MCF 10A (cell line): ENCODE data around the gene MMS19. TPM values are rescaled to one million over a fixed set of nuclear protein-coding genes. Genes with fewer than 3 reads are reported as not detected.
"Not testable (repeated sequence)": the region's sequence is repeated elsewhere in the genome, so short reads cannot be mapped to it uniquely, and the experiment has no call there.

Experiments used
- BruUV-seq: library from RNA; stranded (reverse); fragments of 400-500 nt; replicated peaks from 2 replicates; lab custom pipeline; 2021; lab: Mats Ljungman, UMichigan
- CTCF ChIA-PET: fragments of 300-600 bp; sonication (Branson Sonifier 250); formaldehyde crosslinking; extraction: SDS; loops from one replicate; lab custom pipeline; 2021; ENCODE audit warnings: antibody characterized with exemption, inconsistent platforms; lab: Yijun Ruan, JAX
- POLR2A ChIA-PET: fragments of 300-600, 350-650 bp; sonication (Branson Sonifier 250); formaldehyde crosslinking; extraction: SDS; loops from one replicate; lab custom pipeline; 2020; ENCODE audit warnings: antibody characterized with exemption, inconsistent platforms; lab: Yijun Ruan, JAX
- DNase-seq: peaks from one replicate; pipeline ENCODE4 v3.0.0-alpha.2; 2018; ENCODE audit not compliant: unreplicated experiment
- H3K27ac Mint-ChIP-seq: one replicate; pipeline ENCODE4 v1.8.0; 2022; ENCODE audit warnings: mild to moderate bottlenecking, low read depth, mixed read lengths; ENCODE audit not compliant: unreplicated experiment
- H3K27me3 Mint-ChIP-seq: one replicate; pipeline ENCODE4 v1.8.0; 2022; ENCODE audit warnings: mixed read lengths; ENCODE audit not compliant: insufficient read depth, unreplicated experiment
- H3K36me3 Mint-ChIP-seq: one replicate; pipeline ENCODE4 v1.8.0; 2022; ENCODE audit warnings: mild to moderate bottlenecking, moderate library complexity, mixed read lengths; ENCODE audit not compliant: insufficient read depth, unreplicated experiment
- H3K4me1 Mint-ChIP-seq: one replicate; pipeline ENCODE4 v1.8.0; 2022; ENCODE audit warnings: mixed read lengths; ENCODE audit not compliant: insufficient read depth, unreplicated experiment
- H3K4me3 Mint-ChIP-seq: one replicate; pipeline ENCODE4 v1.8.0; 2022; ENCODE audit warnings: mild to moderate bottlenecking, moderate library complexity, mixed read lengths; ENCODE audit not compliant: unreplicated experiment
- H3K9me3 Mint-ChIP-seq: one replicate; pipeline ENCODE4 v1.8.0; 2022; ENCODE audit warnings: mixed read lengths; ENCODE audit not compliant: unreplicated experiment
- intact Hi-C: fragments of 100-400 bp; cut with micrococcal nuclease; formaldehyde crosslinking; loops from 2 replicates; pipeline ENCODE4 v1.14.1; 2022
- total RNA-seq: library from RNA; stranded (reverse); gene quantifications from 2 replicates; pipeline ENCODE4 v1.2.3, GENCODE V29; 2022
- TF ChIP-seq, protein P1 (sequence below): fragments of 200-600 bp; IDR thresholded peaks from one replicate; pipeline ENCODE4 v1.8.0; 2022; ENCODE audit warnings: antibody characterized with exemption, mild to moderate bottlenecking; ENCODE audit not compliant: unreplicated experiment

Gene MMS19
- total RNA-seq, 1 experiment from 2014 or later, result 67.0 TPM

DNA sequence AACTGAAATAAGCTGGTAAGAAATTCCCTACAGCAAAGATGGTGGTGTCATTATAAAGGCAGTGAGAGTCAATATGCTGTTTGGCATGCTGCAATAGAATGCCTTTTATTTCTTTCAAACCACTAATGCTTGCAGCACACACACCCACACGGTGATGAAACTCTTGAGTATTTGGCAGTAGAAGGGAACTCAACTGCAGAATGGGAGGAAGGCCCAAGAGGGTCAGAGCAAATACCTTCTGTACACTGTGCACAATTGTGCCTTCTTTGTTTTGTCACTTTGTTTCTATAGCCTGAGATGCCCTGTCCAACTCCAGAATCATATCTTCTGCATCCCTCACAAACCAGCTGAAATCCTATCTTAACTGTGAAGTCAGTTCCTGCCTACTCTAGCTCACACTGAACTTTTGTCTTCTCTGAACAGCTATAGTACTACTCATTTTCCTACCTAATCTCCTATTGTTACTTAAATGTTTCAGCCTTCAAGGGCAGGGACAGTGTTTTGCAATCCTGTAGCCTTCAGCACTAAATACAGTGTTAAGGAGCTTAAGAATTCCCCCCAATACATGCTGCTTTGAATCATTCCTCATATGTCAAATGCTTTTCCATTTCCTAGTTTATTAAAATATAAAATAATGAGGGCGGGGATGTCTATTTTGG, 22.2 kb downstream of the MMS19 start:
- H3K36me3 Mint-ChIP-seq, result peaks cover 89% of the 10 kb centered on the region
- no peak overlapping the region for H3K4me3 Mint-ChIP-seq
- BruUV-seq, result no TSS peak
- POLR2A ChIA-PET, result interaction anchor here (0.7 to 2.4 kb wide), 11 partner anchors 8 to 121 kb away, joined by 3 to 14 read pairs (median 6); partner anchors contain the start of gene UBTD1
- intact Hi-C loops, result no loop called here
- H3K4me1 Mint-ChIP-seq, result peaks cover 19% of the 10 kb centered on the region
- H3K27me3 Mint-ChIP-seq, result no peaks in the 10 kb centered on the region
- TF ChIP-seq, protein P1, sequence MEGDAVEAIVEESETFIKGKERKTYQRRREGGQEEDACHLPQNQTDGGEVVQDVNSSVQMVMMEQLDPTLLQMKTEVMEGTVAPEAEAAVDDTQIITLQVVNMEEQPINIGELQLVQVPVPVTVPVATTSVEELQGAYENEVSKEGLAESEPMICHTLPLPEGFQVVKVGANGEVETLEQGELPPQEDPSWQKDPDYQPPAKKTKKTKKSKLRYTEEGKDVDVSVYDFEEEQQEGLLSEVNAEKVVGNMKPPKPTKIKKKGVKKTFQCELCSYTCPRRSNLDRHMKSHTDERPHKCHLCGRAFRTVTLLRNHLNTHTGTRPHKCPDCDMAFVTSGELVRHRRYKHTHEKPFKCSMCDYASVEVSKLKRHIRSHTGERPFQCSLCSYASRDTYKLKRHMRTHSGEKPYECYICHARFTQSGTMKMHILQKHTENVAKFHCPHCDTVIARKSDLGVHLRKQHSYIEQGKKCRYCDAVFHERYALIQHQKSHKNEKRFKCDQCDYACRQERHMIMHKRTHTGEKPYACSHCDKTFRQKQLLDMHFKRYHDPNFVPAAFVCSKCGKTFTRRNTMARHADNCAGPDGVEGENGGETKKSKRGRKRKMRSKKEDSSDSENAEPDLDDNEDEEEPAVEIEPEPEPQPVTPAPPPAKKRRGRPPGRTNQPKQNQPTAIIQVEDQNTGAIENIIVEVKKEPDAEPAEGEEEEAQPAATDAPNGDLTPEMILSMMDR, result no peak
- CTCF ChIA-PET, result interaction anchor here (0.6 to 5.7 kb wide), 9 partner anchors 11 to 143 kb away, joined by 3 to 43 read pairs (median 4); partner anchors contain the start of gene ANKRD2
- peak overlapping the region; percentile 46 for H3K27ac Mint-ChIP-seq
- no peaks in the 10 kb centered on the region for H3K9me3 Mint-ChIP-seq
- DNase-seq, result peak; percentile 57

DNA sequence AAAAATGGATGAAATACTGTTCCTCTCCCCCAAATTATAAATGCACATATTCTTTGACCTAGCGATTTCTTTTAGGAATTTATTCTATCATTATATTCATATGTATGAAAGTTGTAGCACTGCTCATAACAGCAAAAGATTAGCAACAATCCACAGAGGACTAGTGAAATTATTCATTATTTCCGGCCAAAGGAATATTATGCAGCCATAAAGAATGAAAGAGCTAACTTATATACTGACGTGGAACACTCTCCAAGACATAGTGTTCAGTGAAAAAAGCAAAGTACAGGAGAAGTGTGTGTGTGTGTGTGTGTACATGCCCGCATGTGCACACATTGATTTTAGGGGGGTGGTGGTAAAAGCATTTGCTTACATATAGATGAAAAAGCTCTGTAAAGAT, 23.3 kb downstream of the MMS19 start:
- intact Hi-C loops, result no loop called here
- TF ChIP-seq, protein P1, result no peak
- Mint-ChIP-seq H3K27ac (no peak overlapping the region), H3K4me1 (peaks cover 10% of the 10 kb centered on the region), H3K27me3 (no peaks in the 10 kb centered on the region), H3K36me3 (peaks cover 93% of the 10 kb centered on the region), H3K9me3 (no peaks in the 10 kb centered on the region), H3K4me3 (no peak overlapping the region)
- no peak for DNase-seq
- POLR2A ChIA-PET, result interaction anchor here (1.2 to 1.5 kb wide), 4 partner anchors 15 to 174 kb away, joined by 3 to 5 read pairs (median 4); no protein-coding TSS in a partner anchor
- CTCF ChIA-PET, result interaction anchor here (0.6 to 5.7 kb wide), 4 partner anchors 10 to 153 kb away, joined by 3 to 43 read pairs (median 18); no protein-coding TSS in a partner anchor
- BruUV-seq, result no TSS peak

DNA sequence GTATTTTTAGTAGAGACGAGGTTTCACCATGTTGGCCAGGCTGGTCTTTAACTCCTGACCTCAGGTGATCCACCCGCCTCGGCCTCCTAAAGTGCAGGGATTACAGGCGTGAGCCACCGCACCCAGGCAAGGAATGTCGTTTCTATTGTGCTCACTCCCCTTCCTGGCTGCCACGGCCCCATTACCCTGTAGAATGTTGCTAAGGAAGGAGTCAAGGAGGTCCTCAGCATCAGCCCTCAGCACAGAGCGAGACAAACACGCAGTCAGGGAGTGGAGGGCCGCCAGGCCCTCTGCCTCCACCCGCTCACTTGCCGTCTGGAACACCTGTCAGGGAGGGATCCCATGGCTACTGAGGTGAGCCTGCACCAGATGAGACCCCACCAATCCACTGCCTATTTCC, 29.4 kb downstream of the MMS19 start:
- H3K27me3 Mint-ChIP-seq, BruUV-seq, H3K4me3 Mint-ChIP-seq, DNase-seq, intact Hi-C loops, H3K9me3 Mint-ChIP-seq, H3K27ac Mint-ChIP-seq: not testable (repeated sequence)
- ChIA-PET CTCF (interaction anchor here (0.7 to 9.9 kb wide), 6 partner anchors 8 to 509 kb away, joined by 3 to 204 read pairs (median 4); partner anchors contain the start of gene ANKRD2), POLR2A (interaction anchor here (0.7 to 3.8 kb wide), 8 partner anchors 8 to 218 kb away, joined by 3 to 13 read pairs (median 5); partner anchors contain the start of genes AVPI1 and PI4K2A)
- peaks cover 11% of the 10 kb centered on the region for H3K4me1 Mint-ChIP-seq
- peaks cover 99% of the 10 kb centered on the region for H3K36me3 Mint-ChIP-seq

DNA sequence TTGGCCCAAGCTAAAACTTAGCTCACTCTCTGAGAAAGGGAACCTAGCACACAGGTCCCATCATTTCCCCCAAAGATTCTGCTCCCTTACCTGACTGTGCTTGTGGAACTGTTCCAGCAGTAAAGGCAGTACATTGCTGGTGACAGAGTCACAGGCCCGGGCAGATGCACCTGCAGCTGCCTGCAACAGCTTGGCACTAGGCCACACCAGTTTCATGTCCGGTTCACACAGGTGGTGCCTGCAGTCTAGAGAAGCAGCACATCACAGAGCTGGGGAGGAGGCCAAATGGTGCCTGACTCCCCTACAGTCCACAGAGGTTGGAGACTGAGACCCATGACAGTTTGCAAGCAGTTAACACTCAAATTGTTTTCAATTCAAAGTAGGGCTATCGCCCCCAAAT, 30.1 kb downstream of the MMS19 start:
- no peak overlapping the region for H3K4me3 Mint-ChIP-seq
- H3K27ac Mint-ChIP-seq, result no peak overlapping the region
- no TSS peak for BruUV-seq
- ChIA-PET CTCF (interaction anchor here (0.6 to 9.9 kb wide), 9 partner anchors 9 to 577 kb away, joined by 3 to 204 read pairs (median 5); partner anchors contain the start of gene ANKRD2), POLR2A (interaction anchor here (0.7 to 4.9 kb wide), 15 partner anchors 8 to 219 kb away, joined by 3 to 37 read pairs (median 5); partner anchors contain the start of genes ANKRD2, AVPI1, PI4K2A and UBTD1)
- H3K36me3 Mint-ChIP-seq, result peaks cover 99% of the 10 kb centered on the region
- TF ChIP-seq, protein P1, result no peak
- no peaks in the 10 kb centered on the region for H3K27me3 Mint-ChIP-seq
- peaks cover 16% of the 10 kb centered on the region for H3K4me1 Mint-ChIP-seq
- intact Hi-C loops, result no loop called here
- DNase-seq, result peak; percentile 50
- no peaks in the 10 kb centered on the region for H3K9me3 Mint-ChIP-seq
